DOHH2 (cell line): ENCODE results near the gene COL13A1.

Experiments used
- H3F3A ChIP-seq: fragments of 200-600 bp; sonication (generic), shearing (Covaris generic); 2 replicates; pipeline ENCODE4 v1.6.0; 2016; ENCODE audit warnings: antibody characterized with exemption, mild to moderate bottlenecking; ENCODE audit not compliant: control insufficient read depth, insufficient read depth
- H3K27ac ChIP-seq: fragments of 200-600 bp; sonication (generic); 2 replicates; pipeline ENCODE4 v1.5.1; 2014; ENCODE audit warnings: low read depth, mild to moderate bottlenecking, low read length, moderate library complexity
- H3K27me3 ChIP-seq: fragments of 200-600 bp; sonication (generic); 2 replicates; pipeline ENCODE4 v1.6.1; 2014; ENCODE audit warnings: mild to moderate bottlenecking, low read length, mixed read lengths; ENCODE audit not compliant: control insufficient read depth
- H3K36me3 ChIP-seq: fragments of 200-600 bp; sonication (generic); 2 replicates; pipeline ENCODE4 v1.6.1; 2014; ENCODE audit warnings: mild to moderate bottlenecking, low read length, moderate library complexity, mixed read lengths; ENCODE audit not compliant: control insufficient read depth
- H3K4me1 ChIP-seq: fragments of 200-600 bp; sonication (generic); 2 replicates; pipeline ENCODE4 v1.6.1; 2014; ENCODE audit warnings: mild to moderate bottlenecking, low read length, mixed read lengths; ENCODE audit not compliant: control insufficient read depth
- H3K4me2 ChIP-seq: fragments of 200-600 bp; sonication (generic); 2 replicates; pipeline ENCODE4 v1.6.0; 2014; ENCODE audit warnings: mild to moderate bottlenecking, low read length, moderate library complexity
- H3K4me3 ChIP-seq: fragments of 200-600 bp; sonication (generic); 2 replicates; pipeline ENCODE4 v1.5.1; 2014; ENCODE audit warnings: mild to moderate bottlenecking, low read length, mixed read lengths
- H3K79me2 ChIP-seq: fragments of 200-600 bp; sonication (generic); 2 replicates; pipeline ENCODE4 v1.6.1; 2014; ENCODE audit warnings: mild to moderate bottlenecking, low read length, mixed read lengths; ENCODE audit not compliant: control insufficient read depth
- H3K9me2 ChIP-seq: fragments of 200-600 bp; sonication (generic); replicated peaks from 2 replicates; pipeline ENCODE4 v1.6.1; 2014; ENCODE audit warnings: mild to moderate bottlenecking, low read length, mixed read lengths; ENCODE audit not compliant: control insufficient read depth
- H3K9me3 ChIP-seq: fragments of 200-600 bp; sonication (generic); 2 replicates; pipeline ENCODE4 v1.6.1; 2014; ENCODE audit warnings: antibody characterized with exemption, low read length, mixed read lengths; ENCODE audit not compliant: control insufficient read depth, insufficient read depth
- H4K20me1 ChIP-seq: fragments of 200-600 bp; sonication (generic); 2 replicates; pipeline ENCODE4 v1.6.0; 2014; ENCODE audit warnings: low read depth, mild to moderate bottlenecking, antibody characterized with exemption, low read length, moderate library complexity; ENCODE audit not compliant: control insufficient read depth, insufficient read depth
- CTCF ChIP-seq: fragments of 200-600 bp; sonication (generic); IDR thresholded peaks from one replicate; pipeline ENCODE4 v1.5.1; 2014; ENCODE audit warnings: antibody characterized with exemption, mild to moderate bottlenecking, low read depth, low read length; ENCODE audit not compliant: poor library complexity, severe bottlenecking
- EZH2phosphoT487 ChIP-seq: fragments of 200-600 bp; sonication (generic); IDR thresholded peaks from 2 replicates; pipeline ENCODE4 v1.6.1; 2017; ENCODE audit warnings: borderline replicate concordance, mild to moderate bottlenecking, antibody characterized with exemption, low read length, moderate library complexity, mixed read lengths

Gene COL13A1

GRCh38 chr10:69814251-69814650 is 12.5 kb downstream of the COL13A1 start:
- no peaks in the 10 kb centered on the region for H3K9me3 ChIP-seq
- H4K20me1 ChIP-seq = no peaks in the 10 kb centered on the region
- H3K27me3 ChIP-seq = peaks cover 20% of the 10 kb centered on the region
- no peaks in the 10 kb centered on the region for H3F3A ChIP-seq
- H3K9me2 ChIP-seq = no peaks in the 10 kb centered on the region
- TF ChIP-seq CTCF (no peak), EZH2phosphoT487 (no peak)
- H3K79me2 ChIP-seq = no peaks in the 10 kb centered on the region
- no peak overlapping the region for H3K4me3 ChIP-seq
- H3K27ac ChIP-seq = no peak overlapping the region
- no peaks in the 10 kb centered on the region for H3K36me3 ChIP-seq
- H3K4me2 ChIP-seq = no peak overlapping the region
- H3K4me1 ChIP-seq = peaks cover 8% of the 10 kb centered on the region

DNA sequence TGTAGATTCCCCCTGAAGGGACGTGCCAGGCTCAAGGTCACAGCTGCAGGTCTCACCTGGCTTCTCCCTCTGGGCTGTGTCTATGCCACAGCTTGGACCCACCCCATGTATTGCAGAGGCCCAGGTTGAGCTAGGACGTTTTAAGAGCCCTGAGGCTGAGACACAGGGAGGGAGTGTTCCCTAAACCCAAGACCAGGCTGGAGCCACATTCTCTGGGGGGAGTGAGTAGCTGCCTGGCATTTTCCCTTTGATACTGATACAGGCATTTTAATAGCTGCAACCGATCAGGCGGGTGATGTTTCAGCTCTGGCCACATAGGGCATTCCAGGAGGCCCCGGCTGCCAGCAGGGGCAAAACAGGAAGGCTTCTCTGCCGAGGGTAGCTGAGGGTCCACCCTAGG is 13.4 kb downstream of the COL13A1 start:
- Histone ChIP-seq H3K27ac (no peak overlapping the region), H3K9me3 (no peaks in the 10 kb centered on the region), H3K36me3 (no peaks in the 10 kb centered on the region), H4K20me1 (no peaks in the 10 kb centered on the region), H3K27me3 (peaks cover 23% of the 10 kb centered on the region), H3K79me2 (no peaks in the 10 kb centered on the region), H3K4me2 (no peak overlapping the region), H3K9me2 (no peaks in the 10 kb centered on the region), H3K4me3 (no peak overlapping the region), H3F3A (no peaks in the 10 kb centered on the region), H3K4me1 (peaks cover 8% of the 10 kb centered on the region)
- no peak for TF ChIP-seq EZH2phosphoT487
- TF ChIP-seq CTCF = no peak

DNA sequence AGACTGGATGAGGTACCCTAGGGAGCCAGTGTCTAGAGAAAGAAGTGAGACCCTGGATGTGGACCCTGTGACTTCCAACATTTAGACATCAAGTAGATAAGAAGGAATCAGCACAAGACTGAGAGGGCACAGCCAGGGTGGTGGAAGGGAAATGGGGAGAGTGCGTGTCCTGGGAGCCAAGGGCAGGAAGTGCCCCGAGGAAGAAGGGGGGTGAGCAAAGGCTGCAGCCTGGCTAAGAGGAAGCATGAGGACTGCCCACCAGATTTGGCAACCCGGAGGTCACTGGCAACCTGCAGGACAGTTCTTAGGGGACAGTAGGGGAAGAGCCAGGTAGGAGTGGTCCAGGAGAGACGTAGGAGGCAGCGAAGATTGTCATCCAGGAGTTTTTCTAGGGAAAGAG is 14.8 kb downstream of the COL13A1 start:
- H3K9me3 ChIP-seq = no peaks in the 10 kb centered on the region
- no peaks in the 10 kb centered on the region for H3F3A ChIP-seq
- peaks cover 25% of the 10 kb centered on the region for H3K27me3 ChIP-seq
- TF ChIP-seq EZH2phosphoT487 = no peak
- H3K27ac ChIP-seq = no peak overlapping the region
- H3K4me2 ChIP-seq = no peak overlapping the region
- H3K79me2 ChIP-seq = no peaks in the 10 kb centered on the region
- H3K9me2 ChIP-seq = no peaks in the 10 kb centered on the region
- H3K4me3 ChIP-seq = no peak overlapping the region
- peaks cover 8% of the 10 kb centered on the region for H3K4me1 ChIP-seq
- no peaks in the 10 kb centered on the region for H4K20me1 ChIP-seq
- no peaks in the 10 kb centered on the region for H3K36me3 ChIP-seq

GRCh38 chr10:69817078-69817581 is 15.4 kb downstream of the COL13A1 start:
- peaks cover 8% of the 10 kb centered on the region for H3K4me1 ChIP-seq
- H3K4me2 ChIP-seq = no peak overlapping the region
- no peaks in the 10 kb centered on the region for H3F3A ChIP-seq
- H3K27ac ChIP-seq = no peak overlapping the region
- no peaks in the 10 kb centered on the region for H3K36me3 ChIP-seq
- TF ChIP-seq CTCF (no peak), EZH2phosphoT487 (no peak)
- no peaks in the 10 kb centered on the region for H4K20me1 ChIP-seq
- H3K4me3 ChIP-seq = no peak overlapping the region
- no peaks in the 10 kb centered on the region for H3K9me2 ChIP-seq
- peaks cover 25% of the 10 kb centered on the region for H3K27me3 ChIP-seq
- no peaks in the 10 kb centered on the region for H3K9me3 ChIP-seq
- H3K79me2 ChIP-seq = no peaks in the 10 kb centered on the region
